Panc1 (cell line): Measurements from ENCODE around the gene POSTN. TPM values are rescaled to one million over a fixed set of nuclear protein-coding genes. Genes with fewer than 3 reads are reported as not detected.
"Not testable (repeated sequence)": the region's sequence is repeated elsewhere in the genome, so short reads cannot be mapped to it uniquely, and the experiment has no call there.

Experiments used
- ATAC-seq: fragments of 200-7000 bp; cut with Tn5 transposase; 2 replicates; pipeline ENCODE4 v1.9.1; 2020; ENCODE audit warnings: mild to moderate bottlenecking, moderate library complexity
- BruUV-seq: library from RNA; stranded (reverse); fragments of 400-500 nt; replicated peaks from 2 replicates; lab custom pipeline; 2021; lab: Mats Ljungman, UMichigan
- CTCF ChIA-PET: fragments of 300-600 bp; sonication (Branson Sonifier 250); formaldehyde crosslinking; loops from one replicate; lab custom pipeline; 2022; ENCODE audit warnings: antibody characterized with exemption; lab: Charles Lee
- POLR2A ChIA-PET: fragments of 300-600 bp; sonication (Branson Sonifier 250); formaldehyde crosslinking; loops from one replicate; lab custom pipeline; 2022; ENCODE audit warnings: antibody characterized with exemption; lab: Charles Lee
- DNase-seq: peaks from one replicate; pipeline ENCODE4 v3.0.0-alpha.2; 2010; ENCODE audit warnings: low read depth, low spot score
- H3K27ac ChIP-seq: 2 replicates; pipeline ENCODE4 v1.5.1; 2011; ENCODE audit warnings: mild to moderate bottlenecking, low read length, inconsistent platforms
- H3K27me3 ChIP-seq: fragments of 200-500 bp; sonication (Bioruptor generic); 2 replicates; pipeline ENCODE4 v1.6.0; 2014; ENCODE audit warnings: low read length, inconsistent platforms; ENCODE audit not compliant: control insufficient read depth, insufficient read depth
- H3K36me3 ChIP-seq: fragments of 200-500 bp; sonication (Bioruptor generic); 2 replicates; pipeline ENCODE4 v1.5.1; 2014; ENCODE audit warnings: inconsistent platforms, mild to moderate bottlenecking, low read length, moderate library complexity; ENCODE audit not compliant: control insufficient read depth, insufficient read depth
- H3K4me1 ChIP-seq: 2 replicates; pipeline ENCODE4 v1.5.1; 2011; ENCODE audit warnings: inconsistent platforms, mild to moderate bottlenecking, low read length, moderate library complexity; ENCODE audit not compliant: control insufficient read depth, insufficient read depth
- H3K4me3 ChIP-seq, 2 experiments: 2 replicates each; pipeline ENCODE4 v1.5.1; 2011 to 2012; ENCODE audit warnings: low read depth in 2 of 2, low read length in 2 of 2, mild to moderate bottlenecking in 2 of 2, inconsistent platforms in 1 of 2, moderate library complexity in 1 of 2
- H3K9me3 ChIP-seq: fragments of 200-500 bp; sonication (Bioruptor generic); 2 replicates; pipeline ENCODE4 v1.5.1; 2014; ENCODE audit warnings: low read depth, mild to moderate bottlenecking, inconsistent platforms, low read length, moderate library complexity; ENCODE audit not compliant: control insufficient read depth, insufficient read depth
- POLR2AphosphoS5 ChIP-seq: IDR thresholded peaks from 2 replicates; pipeline ENCODE4 v1.6.1; 2012; ENCODE audit warnings: mild to moderate bottlenecking, low read depth, low read length, moderate library complexity
- SIN3A ChIP-seq: IDR thresholded peaks from 2 replicates; pipeline ENCODE4 v1.6.1; 2012; ENCODE audit warnings: low read depth, mild to moderate bottlenecking, low read length, moderate library complexity, borderline replicate concordance; ENCODE audit not compliant: insufficient read depth
- TCF7L2 ChIP-seq: IDR thresholded peaks from 2 replicates; pipeline ENCODE4 v1.6.1; 2011; ENCODE audit warnings: mild to moderate bottlenecking, low read depth, low read length, inconsistent platforms
- in situ Hi-C: cut with HindIII; loops from 2 replicates; pipeline ENCODE4 v1.10.0; 2016; ENCODE audit warnings: low sequenced_read_pairs, low pct_unique_long_range_greater_than_20kb
- intact Hi-C: fragments of 100-400 bp; cut with micrococcal nuclease; formaldehyde crosslinking; loops from one replicate; pipeline ENCODE4 v1.10.0; 2022; ENCODE audit not compliant: unreplicated experiment
- total RNA-seq: library from RNA; stranded (reverse); gene quantifications from one replicate; pipeline ENCODE4 v1.2.1, GENCODE V29; 2021; ENCODE audit not compliant: unreplicated experiment
- TF ChIP-seq, protein P1 (sequence below), 2 experiments: IDR thresholded peaks; 2 replicates each; pipeline ENCODE4 v1.6.1; 2011 to 2012; ENCODE audit warnings: low read depth in 2 of 2, control low read depth in 1 of 2, low read length in 1 of 2, mild to moderate bottlenecking in 1 of 2, moderate library complexity in 1 of 2; ENCODE audit not compliant: insufficient read depth in 1 of 2
- TF ChIP-seq, protein P2 (sequence below): fragments of 450-650 bp; IDR thresholded peaks from 2 replicates; pipeline ENCODE4 v1.5.1; 2017; ENCODE audit warnings: mild to moderate bottlenecking

Gene POSTN
- total RNA-seq, 1 experiment from 2014 or later: 0.08 TPM

DNA sequence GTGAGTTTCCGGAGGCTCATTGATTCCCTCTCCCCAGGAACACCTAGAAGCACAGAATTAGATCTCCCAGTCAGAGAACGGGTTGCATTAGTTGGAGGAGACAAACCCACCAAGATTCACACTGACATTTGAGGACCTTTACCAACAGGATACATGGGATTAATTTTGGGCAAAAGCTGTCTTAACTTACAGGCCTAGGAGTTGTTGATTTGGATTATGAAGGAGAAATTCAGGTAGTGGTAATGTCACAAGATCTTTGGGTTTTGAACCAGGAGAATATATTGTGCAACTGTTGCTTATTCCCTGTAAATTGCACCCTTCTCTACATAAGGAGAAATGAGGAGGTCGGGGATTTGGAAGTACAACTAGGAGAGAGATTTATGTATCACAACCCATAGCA is 38.0 kb downstream of the POSTN start:
- in situ Hi-C loops: no loop called here
- Histone ChIP-seq H3K27me3 (no peaks in the 10 kb centered on the region), H3K4me3 (no peak overlapping the region), H3K4me1 (no peaks in the 10 kb centered on the region), H3K27ac (no peak overlapping the region), H3K36me3 (no peaks in the 10 kb centered on the region), H3K9me3 (no peaks in the 10 kb centered on the region)
- no TSS peak for BruUV-seq
- TF ChIP-seq SIN3A (no peak), TCF7L2 (no peak), POLR2AphosphoS5 (no peak)
- TF ChIP-seq, protein P1, sequence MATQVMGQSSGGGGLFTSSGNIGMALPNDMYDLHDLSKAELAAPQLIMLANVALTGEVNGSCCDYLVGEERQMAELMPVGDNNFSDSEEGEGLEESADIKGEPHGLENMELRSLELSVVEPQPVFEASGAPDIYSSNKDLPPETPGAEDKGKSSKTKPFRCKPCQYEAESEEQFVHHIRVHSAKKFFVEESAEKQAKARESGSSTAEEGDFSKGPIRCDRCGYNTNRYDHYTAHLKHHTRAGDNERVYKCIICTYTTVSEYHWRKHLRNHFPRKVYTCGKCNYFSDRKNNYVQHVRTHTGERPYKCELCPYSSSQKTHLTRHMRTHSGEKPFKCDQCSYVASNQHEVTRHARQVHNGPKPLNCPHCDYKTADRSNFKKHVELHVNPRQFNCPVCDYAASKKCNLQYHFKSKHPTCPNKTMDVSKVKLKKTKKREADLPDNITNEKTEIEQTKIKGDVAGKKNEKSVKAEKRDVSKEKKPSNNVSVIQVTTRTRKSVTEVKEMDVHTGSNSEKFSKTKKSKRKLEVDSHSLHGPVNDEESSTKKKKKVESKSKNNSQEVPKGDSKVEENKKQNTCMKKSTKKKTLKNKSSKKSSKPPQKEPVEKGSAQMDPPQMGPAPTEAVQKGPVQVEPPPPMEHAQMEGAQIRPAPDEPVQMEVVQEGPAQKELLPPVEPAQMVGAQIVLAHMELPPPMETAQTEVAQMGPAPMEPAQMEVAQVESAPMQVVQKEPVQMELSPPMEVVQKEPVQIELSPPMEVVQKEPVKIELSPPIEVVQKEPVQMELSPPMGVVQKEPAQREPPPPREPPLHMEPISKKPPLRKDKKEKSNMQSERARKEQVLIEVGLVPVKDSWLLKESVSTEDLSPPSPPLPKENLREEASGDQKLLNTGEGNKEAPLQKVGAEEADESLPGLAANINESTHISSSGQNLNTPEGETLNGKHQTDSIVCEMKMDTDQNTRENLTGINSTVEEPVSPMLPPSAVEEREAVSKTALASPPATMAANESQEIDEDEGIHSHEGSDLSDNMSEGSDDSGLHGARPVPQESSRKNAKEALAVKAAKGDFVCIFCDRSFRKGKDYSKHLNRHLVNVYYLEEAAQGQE (IDR thresholded peaks at IDR 0.05; ENCODE audit: insufficient read depth in 1 of 2, low read depth in 2 of 2, low read length in 1 of 2): no peak
- TF ChIP-seq, protein P2, sequence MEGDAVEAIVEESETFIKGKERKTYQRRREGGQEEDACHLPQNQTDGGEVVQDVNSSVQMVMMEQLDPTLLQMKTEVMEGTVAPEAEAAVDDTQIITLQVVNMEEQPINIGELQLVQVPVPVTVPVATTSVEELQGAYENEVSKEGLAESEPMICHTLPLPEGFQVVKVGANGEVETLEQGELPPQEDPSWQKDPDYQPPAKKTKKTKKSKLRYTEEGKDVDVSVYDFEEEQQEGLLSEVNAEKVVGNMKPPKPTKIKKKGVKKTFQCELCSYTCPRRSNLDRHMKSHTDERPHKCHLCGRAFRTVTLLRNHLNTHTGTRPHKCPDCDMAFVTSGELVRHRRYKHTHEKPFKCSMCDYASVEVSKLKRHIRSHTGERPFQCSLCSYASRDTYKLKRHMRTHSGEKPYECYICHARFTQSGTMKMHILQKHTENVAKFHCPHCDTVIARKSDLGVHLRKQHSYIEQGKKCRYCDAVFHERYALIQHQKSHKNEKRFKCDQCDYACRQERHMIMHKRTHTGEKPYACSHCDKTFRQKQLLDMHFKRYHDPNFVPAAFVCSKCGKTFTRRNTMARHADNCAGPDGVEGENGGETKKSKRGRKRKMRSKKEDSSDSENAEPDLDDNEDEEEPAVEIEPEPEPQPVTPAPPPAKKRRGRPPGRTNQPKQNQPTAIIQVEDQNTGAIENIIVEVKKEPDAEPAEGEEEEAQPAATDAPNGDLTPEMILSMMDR: no peak
- ATAC-seq (no peak), DNase-seq (no peak)
- POLR2A ChIA-PET: no interaction called here
- intact Hi-C loops: loop anchor here (10.0 kb wide), 1 partner anchor 96 kb away; no protein-coding TSS in a partner anchor
- CTCF ChIA-PET: no interaction called here

DNA sequence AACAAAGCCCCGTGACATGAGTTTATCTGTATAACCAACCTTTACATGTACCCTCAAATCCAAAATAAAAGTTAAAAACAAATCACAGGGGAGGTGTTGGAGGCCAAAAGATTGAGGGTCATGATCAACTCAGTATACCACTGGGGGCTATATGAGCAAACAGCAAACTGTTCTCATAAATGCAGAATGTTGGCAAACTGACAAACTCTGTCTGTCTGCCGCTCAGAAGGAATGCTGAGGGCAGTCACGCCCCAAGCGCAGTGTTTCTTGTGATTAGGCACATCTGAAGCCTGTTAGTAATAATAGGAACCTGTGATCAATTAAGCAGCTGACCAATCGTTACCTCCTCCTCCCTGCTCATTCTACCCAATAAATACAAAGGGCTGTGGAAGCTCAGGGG is 39.8 kb downstream of the POSTN start:
- H3K4me1 ChIP-seq, intact Hi-C loops, ATAC-seq, H3K9me3 ChIP-seq, CTCF ChIA-PET, H3K27ac ChIP-seq, POLR2A ChIA-PET, H3K27me3 ChIP-seq, in situ Hi-C loops, H3K4me3 ChIP-seq, DNase-seq, BruUV-seq, H3K36me3 ChIP-seq: not testable (repeated sequence)

DNA sequence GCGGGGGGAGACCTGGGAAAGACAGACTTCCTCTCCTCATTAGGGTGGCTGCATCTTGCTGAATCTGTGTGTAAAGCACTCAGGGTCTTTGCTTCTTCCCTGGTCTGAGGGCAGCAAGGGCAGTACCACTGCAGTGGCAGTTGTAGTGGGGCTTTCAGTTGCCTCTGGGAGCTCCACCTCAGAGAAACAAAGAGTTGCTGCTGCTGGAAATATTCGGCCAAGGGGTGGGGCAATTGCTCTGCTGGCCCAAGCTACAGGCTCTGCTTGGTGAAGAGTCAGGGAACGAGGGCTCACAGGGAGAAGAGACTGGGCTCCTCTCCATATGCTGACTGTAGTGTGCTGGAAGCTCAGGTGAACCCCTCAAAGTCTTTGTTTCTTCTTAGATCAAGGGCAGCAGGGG is 52.5 kb downstream of the POSTN start:
- H3K27ac ChIP-seq: no peak overlapping the region
- ChIA-PET POLR2A (no interaction called here), CTCF (no interaction called here)
- no TSS peak for BruUV-seq
- H3K4me3 ChIP-seq: no peak overlapping the region
- TF ChIP-seq, protein P1 (IDR thresholded peaks at IDR 0.05; ENCODE audit: insufficient read depth in 1 of 2, low read depth in 2 of 2, low read length in 1 of 2): no peak
- TF ChIP-seq SIN3A (no peak), POLR2AphosphoS5 (no peak), TCF7L2 (no peak)
- TF ChIP-seq, protein P2: no peak
- DNase-seq (no peak), ATAC-seq (no peak)
- intact Hi-C loops (no loop called here), in situ Hi-C loops (no loop called here)
- no peaks in the 10 kb centered on the region for H3K4me1 ChIP-seq
- no peaks in the 10 kb centered on the region for H3K36me3 ChIP-seq
- no peaks in the 10 kb centered on the region for H3K27me3 ChIP-seq
- H3K9me3 ChIP-seq: no peaks in the 10 kb centered on the region
